Nephron progenitor cell (in vitro differentiated cells): ENCODE data around the gene GDI1.
A peak's percentile ranks its signal among the peaks of the same experiment; 100 is the strongest.

ENCODE experiments used
- DNase-seq: peaks from one replicate; pipeline ENCODE4 v3.0.0; 2021
- H3K27ac Mint-ChIP-seq: 2 replicates; pipeline ENCODE4 v1.8.0; 2021; ENCODE audit warnings: mild to moderate bottlenecking, moderate library complexity, mixed read lengths
- H3K27me3 Mint-ChIP-seq: 2 replicates; pipeline ENCODE4 v1.8.0; 2021; ENCODE audit warnings: mild to moderate bottlenecking, low read depth, mixed read lengths; ENCODE audit not compliant: poor library complexity
- H3K36me3 Mint-ChIP-seq: 2 replicates; pipeline ENCODE4 v1.8.0; 2021; ENCODE audit warnings: low read depth, mixed read lengths
- H3K4me1 Mint-ChIP-seq: 2 replicates; pipeline ENCODE4 v1.8.0; 2021; ENCODE audit warnings: mixed read lengths
- H3K4me3 Mint-ChIP-seq: 2 replicates; pipeline ENCODE4 v1.8.0; 2021; ENCODE audit warnings: mild to moderate bottlenecking, moderate library complexity, mixed read lengths
- H3K9me3 Mint-ChIP-seq: 2 replicates; pipeline ENCODE4 v1.8.0; 2021; ENCODE audit warnings: mild to moderate bottlenecking, moderate library complexity, mixed read lengths
- TF ChIP-seq, protein P1 (sequence below): fragments of 200-600 bp; sonication (generic); IDR thresholded peaks from 2 replicates; pipeline ENCODE4 v1.5.0; 2021; ENCODE audit warnings: antibody characterized with exemption

Gene GDI1

DNA sequence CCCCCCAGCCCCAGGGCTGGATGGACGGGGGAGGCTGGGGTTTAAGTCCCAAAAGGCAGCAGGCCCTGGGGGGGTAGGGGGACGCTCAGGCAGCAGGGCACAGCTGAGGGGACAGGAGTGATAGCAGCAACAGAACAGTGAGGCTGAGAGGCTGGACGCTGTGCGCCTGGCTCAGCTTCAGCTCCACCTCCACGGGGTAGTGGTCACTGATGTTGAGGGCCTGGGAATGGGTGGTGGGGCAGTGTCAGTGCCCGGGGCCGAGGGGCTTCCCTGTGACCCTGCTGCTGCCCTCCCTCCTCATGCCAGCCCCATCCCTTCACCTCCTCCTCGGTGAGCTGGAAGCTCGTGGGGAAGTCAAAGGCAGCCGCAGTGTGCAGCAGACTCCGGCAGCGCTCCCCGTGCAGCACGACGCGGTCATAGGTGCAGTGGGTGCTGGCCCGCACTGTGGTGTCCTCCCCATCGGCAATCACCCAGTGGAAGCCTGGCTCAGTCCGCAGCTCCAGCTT is 34.3 kb upstream of the GDI1 start:
- Mint-ChIP-seq H3K4me1 (peaks cover 19% of the 10 kb centered on the region), H3K4me3 (no peak overlapping the region), H3K36me3 (peaks cover 27% of the 10 kb centered on the region), H3K27ac (peak overlapping the region; percentile 81), H3K9me3 (peaks cover 68% of the 10 kb centered on the region), H3K27me3 (peaks cover 7% of the 10 kb centered on the region)
- TF ChIP-seq, protein P1, sequence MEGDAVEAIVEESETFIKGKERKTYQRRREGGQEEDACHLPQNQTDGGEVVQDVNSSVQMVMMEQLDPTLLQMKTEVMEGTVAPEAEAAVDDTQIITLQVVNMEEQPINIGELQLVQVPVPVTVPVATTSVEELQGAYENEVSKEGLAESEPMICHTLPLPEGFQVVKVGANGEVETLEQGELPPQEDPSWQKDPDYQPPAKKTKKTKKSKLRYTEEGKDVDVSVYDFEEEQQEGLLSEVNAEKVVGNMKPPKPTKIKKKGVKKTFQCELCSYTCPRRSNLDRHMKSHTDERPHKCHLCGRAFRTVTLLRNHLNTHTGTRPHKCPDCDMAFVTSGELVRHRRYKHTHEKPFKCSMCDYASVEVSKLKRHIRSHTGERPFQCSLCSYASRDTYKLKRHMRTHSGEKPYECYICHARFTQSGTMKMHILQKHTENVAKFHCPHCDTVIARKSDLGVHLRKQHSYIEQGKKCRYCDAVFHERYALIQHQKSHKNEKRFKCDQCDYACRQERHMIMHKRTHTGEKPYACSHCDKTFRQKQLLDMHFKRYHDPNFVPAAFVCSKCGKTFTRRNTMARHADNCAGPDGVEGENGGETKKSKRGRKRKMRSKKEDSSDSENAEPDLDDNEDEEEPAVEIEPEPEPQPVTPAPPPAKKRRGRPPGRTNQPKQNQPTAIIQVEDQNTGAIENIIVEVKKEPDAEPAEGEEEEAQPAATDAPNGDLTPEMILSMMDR = no peak
- DNase-seq = no peak

DNA sequence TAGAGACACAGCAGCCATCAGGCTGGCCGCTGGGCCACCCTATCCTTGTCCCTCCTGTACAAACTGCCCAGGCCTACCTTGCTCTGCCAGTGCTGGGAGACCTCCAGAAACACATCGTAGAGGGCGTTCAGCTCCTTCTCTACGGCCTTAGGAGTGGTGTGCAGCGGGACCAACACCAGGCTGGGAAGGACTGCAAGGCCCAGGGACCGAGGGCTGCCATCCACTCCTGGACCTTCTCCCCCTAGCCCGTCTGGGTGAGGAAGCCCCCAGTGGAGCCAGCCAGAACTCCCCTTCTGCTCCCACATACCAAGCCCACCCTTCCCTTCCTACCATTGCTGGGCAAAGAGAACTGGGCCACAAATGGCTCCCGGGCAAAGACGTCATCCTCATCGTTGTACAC is 33.8 kb upstream of the GDI1 start:
- H3K4me3 Mint-ChIP-seq = no peak overlapping the region
- peaks cover 66% of the 10 kb centered on the region for H3K9me3 Mint-ChIP-seq
- H3K36me3 Mint-ChIP-seq = peaks cover 27% of the 10 kb centered on the region
- TF ChIP-seq, protein P1 = no peak
- H3K4me1 Mint-ChIP-seq = peaks cover 19% of the 10 kb centered on the region
- H3K27ac Mint-ChIP-seq = peak overlapping the region; percentile 45
- H3K27me3 Mint-ChIP-seq = peaks cover 3% of the 10 kb centered on the region
- no peak for DNase-seq

DNA sequence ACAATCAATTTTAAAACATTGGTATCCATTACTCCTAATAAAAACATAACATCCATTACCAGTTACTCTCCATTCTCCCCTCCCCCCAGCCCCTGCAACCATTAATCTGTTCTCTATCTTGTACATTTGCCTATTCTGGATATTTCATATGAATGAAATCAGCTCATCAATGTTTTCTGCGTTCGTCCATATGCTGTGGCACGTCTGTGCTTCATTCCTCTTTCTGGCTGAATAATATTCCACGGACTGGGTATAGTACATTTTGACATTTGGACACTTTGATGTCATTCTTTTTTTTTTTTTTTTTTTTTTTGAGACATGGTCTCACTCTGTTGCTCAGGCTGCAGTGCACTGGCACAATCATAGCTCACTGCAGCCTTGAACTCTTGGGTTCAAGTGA is 33.1 kb upstream of the GDI1 start:
- Mint-ChIP-seq H3K4me1 (peaks cover 22% of the 10 kb centered on the region), H3K27me3 (no peaks in the 10 kb centered on the region), H3K36me3 (peaks cover 29% of the 10 kb centered on the region), H3K4me3 (no peak overlapping the region), H3K9me3 (peaks cover 66% of the 10 kb centered on the region), H3K27ac (no peak overlapping the region)
- TF ChIP-seq, protein P1 = no peak
- DNase-seq = no peak

DNA sequence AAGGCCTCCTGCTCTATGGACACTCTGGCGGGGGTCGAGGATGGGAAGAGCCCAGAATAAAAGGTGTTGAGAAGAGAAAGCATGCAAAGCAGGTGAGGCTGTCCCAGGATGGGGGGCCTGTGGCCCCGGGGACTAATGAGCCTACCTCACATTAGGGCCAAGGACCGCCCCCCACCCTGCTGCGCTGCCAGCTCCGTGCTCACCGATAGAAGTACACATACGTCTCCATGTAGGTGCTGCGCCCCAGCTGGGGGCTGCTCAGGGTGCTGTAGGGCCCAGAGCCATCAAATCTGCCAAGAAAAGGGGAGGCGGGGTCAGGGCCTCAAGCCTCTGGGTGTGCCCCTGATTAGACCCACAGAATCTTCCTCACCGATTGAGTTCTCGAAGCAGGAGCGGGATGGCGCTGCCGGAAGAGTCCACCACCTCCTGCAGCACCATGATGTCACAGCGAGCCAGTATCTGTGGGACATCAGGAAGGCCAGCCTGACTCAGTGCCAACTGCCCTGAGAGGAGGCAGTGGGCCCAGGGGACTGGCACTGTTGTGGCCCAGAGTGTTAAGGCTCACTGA is 32.2 kb upstream of the GDI1 start:
- peaks cover 21% of the 10 kb centered on the region for H3K36me3 Mint-ChIP-seq
- peaks cover 22% of the 10 kb centered on the region for H3K4me1 Mint-ChIP-seq
- peaks cover 3% of the 10 kb centered on the region for H3K27me3 Mint-ChIP-seq
- peaks cover 63% of the 10 kb centered on the region for H3K9me3 Mint-ChIP-seq
- H3K4me3 Mint-ChIP-seq = no peak overlapping the region
- no peak for DNase-seq
- H3K27ac Mint-ChIP-seq = no peak overlapping the region
- TF ChIP-seq, protein P1 = no peak

DNA sequence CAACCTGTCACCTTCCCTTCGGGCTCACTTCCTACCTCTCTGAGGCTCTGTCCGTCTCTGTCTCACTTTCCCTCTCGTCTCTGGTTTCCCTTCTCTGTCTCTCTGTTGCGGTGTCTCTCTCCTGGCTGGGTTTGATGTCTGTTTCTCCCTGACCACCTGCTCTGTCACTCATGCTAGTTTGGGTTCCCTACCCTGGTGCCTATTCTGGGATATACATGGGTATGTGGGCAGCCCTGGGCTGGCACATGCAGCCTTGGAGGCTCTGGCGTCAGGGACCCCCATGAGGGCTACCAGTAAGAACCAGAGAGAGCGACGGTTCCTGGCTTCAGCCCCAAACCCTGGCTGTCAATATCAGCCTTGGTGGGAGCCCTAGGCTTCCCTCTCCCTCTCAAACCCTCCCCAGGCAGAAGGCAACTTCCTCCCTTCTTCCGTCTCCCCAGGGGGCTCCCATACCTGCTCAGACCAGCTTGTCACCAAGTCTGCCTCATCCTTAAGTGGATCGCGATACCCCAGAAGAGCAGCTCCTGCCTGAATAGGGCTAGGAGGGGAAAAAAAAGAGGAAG is 28.2 kb upstream of the GDI1 start:
- TF ChIP-seq, protein P1 = no peak
- Mint-ChIP-seq H3K4me1 (peaks cover 20% of the 10 kb centered on the region), H3K27ac (no peak overlapping the region), H3K27me3 (peaks cover 3% of the 10 kb centered on the region), H3K9me3 (peaks cover 61% of the 10 kb centered on the region), H3K36me3 (peaks cover 9% of the 10 kb centered on the region), H3K4me3 (peak overlapping the region; percentile 51)
- no peak for DNase-seq
